ENCODE results near the gene RAD51AP1.

The RAD51AP1 gene

GRCh38 chr12:4552191-4552590 is 13.5 kb downstream of the RAD51AP1 start:
- no peak for DNase-seq

GRCh38 chr12:4553943-4554342 is 15.3 kb downstream of the RAD51AP1 start:
- no peak for DNase-seq

GRCh38 chr12:4555804-4556203 is 17.1 kb downstream of the RAD51AP1 start:
- no peak for DNase-seq

GRCh38 chr12:4556735-4557530 is 18.2 kb downstream of the RAD51AP1 start:
- no peak for DNase-seq

- no peak for DNase-seq
These were observed 18.9 kb downstream of the RAD51AP1 start for GRCh38 chr12:4557586-4557985.

GRCh38 chr12:4558171-4558570 is 19.5 kb downstream of the RAD51AP1 start:
- no peak for DNase-seq

GRCh38 chr12:4562034-4562657 is 23.5 kb downstream of the RAD51AP1 start, which contains the start of gene DYRK4:
DYRK4 (plus strand) TSS chr12:4562208; CDS start chr12:4562246, 38 bp downstream.
- DNase-seq: peak in 1 of 2 donors; percentile 27

- no peak for DNase-seq
These were observed 24.6 kb downstream of the RAD51AP1 start for GRCh38 chr12:4563336-4563735.

GRCh38 chr12:4564818-4565217 is 26.1 kb downstream of the RAD51AP1 start:
- no peak for DNase-seq

GRCh38 chr12:4566474-4566873 is 27.8 kb downstream of the RAD51AP1 start:
- DNase-seq: no peak

GRCh38 chr12:4567073-4567881 is 28.6 kb downstream of the RAD51AP1 start:
- no peak for DNase-seq

GRCh38 chr12:4569261-4569660 is 30.6 kb downstream of the RAD51AP1 start:
- no peak for DNase-seq

GRCh38 chr12:4572680-4573079 is 34.0 kb downstream of the RAD51AP1 start:
- DNase-seq: no peak

GRCh38 chr12:4579305-4580102 is 40.8 kb downstream of the RAD51AP1 start:
- no peak for DNase-seq

GRCh38 chr12:4580281-4580688 is 41.6 kb downstream of the RAD51AP1 start:
- no peak for DNase-seq

GRCh38 chr12:4584281-4584680 is 45.6 kb downstream of the RAD51AP1 start:
- DNase-seq: no peak

GRCh38 chr12:4584896-4585295 is 46.2 kb downstream of the RAD51AP1 start:
- no peak for DNase-seq

GRCh38 chr12:4586500-4586899 is 47.8 kb downstream of the RAD51AP1 start:
- DNase-seq: no peak

GRCh38 chr12:4587108-4587507 is 48.4 kb downstream of the RAD51AP1 start:
- no peak for DNase-seq

- DNase-seq: no peak
These were observed 50.2 kb downstream of the RAD51AP1 start for GRCh38 chr12:4588916-4589315.

- no peak for DNase-seq
These were observed 51.3 kb downstream of the RAD51AP1 start for GRCh38 chr12:4589941-4590340.

- no peak for DNase-seq
These were observed 52.5 kb downstream of the RAD51AP1 start for GRCh38 chr12:4591180-4591687.
